MCF 10A (cell line): Measurements from ENCODE around the gene PDE4D. TPM values are rescaled to one million over a fixed set of nuclear protein-coding genes. Genes with fewer than 3 reads are reported as not detected.

ENCODE experiments used
- BruUV-seq: library from RNA; stranded (reverse); fragments of 400-500 nt; replicated peaks from 2 replicates; lab custom pipeline; 2021; lab: Mats Ljungman, UMichigan
- CTCF ChIA-PET: fragments of 300-600 bp; sonication (Branson Sonifier 250); formaldehyde crosslinking; extraction: SDS; loops from one replicate; lab custom pipeline; 2021; ENCODE audit warnings: antibody characterized with exemption, inconsistent platforms; lab: Yijun Ruan, JAX
- POLR2A ChIA-PET: fragments of 300-600, 350-650 bp; sonication (Branson Sonifier 250); formaldehyde crosslinking; extraction: SDS; loops from one replicate; lab custom pipeline; 2020; ENCODE audit warnings: antibody characterized with exemption, inconsistent platforms; lab: Yijun Ruan, JAX
- DNase-seq: peaks from one replicate; pipeline ENCODE4 v3.0.0-alpha.2; 2018; ENCODE audit not compliant: unreplicated experiment
- H3K27ac Mint-ChIP-seq: one replicate; pipeline ENCODE4 v1.8.0; 2022; ENCODE audit warnings: mild to moderate bottlenecking, low read depth, mixed read lengths; ENCODE audit not compliant: unreplicated experiment
- H3K27me3 Mint-ChIP-seq: one replicate; pipeline ENCODE4 v1.8.0; 2022; ENCODE audit warnings: mixed read lengths; ENCODE audit not compliant: insufficient read depth, unreplicated experiment
- H3K36me3 Mint-ChIP-seq: one replicate; pipeline ENCODE4 v1.8.0; 2022; ENCODE audit warnings: mild to moderate bottlenecking, moderate library complexity, mixed read lengths; ENCODE audit not compliant: insufficient read depth, unreplicated experiment
- H3K4me1 Mint-ChIP-seq: one replicate; pipeline ENCODE4 v1.8.0; 2022; ENCODE audit warnings: mixed read lengths; ENCODE audit not compliant: insufficient read depth, unreplicated experiment
- H3K4me3 Mint-ChIP-seq: one replicate; pipeline ENCODE4 v1.8.0; 2022; ENCODE audit warnings: mild to moderate bottlenecking, moderate library complexity, mixed read lengths; ENCODE audit not compliant: unreplicated experiment
- H3K9me3 Mint-ChIP-seq: one replicate; pipeline ENCODE4 v1.8.0; 2022; ENCODE audit warnings: mixed read lengths; ENCODE audit not compliant: unreplicated experiment
- CTCF ChIP-seq: fragments of 200-600 bp; IDR thresholded peaks from one replicate; pipeline ENCODE4 v1.8.0; 2022; ENCODE audit warnings: antibody characterized with exemption, mild to moderate bottlenecking; ENCODE audit not compliant: unreplicated experiment
- intact Hi-C: fragments of 100-400 bp; cut with micrococcal nuclease; formaldehyde crosslinking; loops from 2 replicates; pipeline ENCODE4 v1.14.1; 2022
- total RNA-seq: library from RNA; stranded (reverse); gene quantifications from 2 replicates; pipeline ENCODE4 v1.2.3, GENCODE V29; 2022

Gene PDE4D
- total RNA-seq, 1 experiment from 2014 or later = 85.0 TPM

GRCh38 chr5:59264639-59265245, 628.8 kb downstream of the PDE4D start:
- Mint-ChIP-seq H3K27ac (no peak overlapping the region), H3K4me3 (no peak overlapping the region), H3K4me1 (no peaks in the 10 kb centered on the region), H3K9me3 (no peaks in the 10 kb centered on the region), H3K27me3 (no peaks in the 10 kb centered on the region), H3K36me3 (no peaks in the 10 kb centered on the region)
- POLR2A ChIA-PET = interaction anchor here (0.6 kb wide), 2 partner anchors 247 to 445 kb away, joined by 3 read pairs; no protein-coding TSS in a partner anchor
- TF ChIP-seq CTCF = no peak
- intact Hi-C loops = no loop called here
- DNase-seq = no peak
- CTCF ChIA-PET = interaction anchor here (0.5 to 2.7 kb wide), 6 partner anchors 41 to 434 kb away, joined by 3 to 6 read pairs (median 3); no protein-coding TSS in a partner anchor
- no TSS peak for BruUV-seq

- no peak for DNase-seq
- ChIA-PET POLR2A (interaction anchor here (0.7 kb wide), 1 partner anchor 19 kb away, joined by 3 read pairs; no protein-coding TSS in a partner anchor), CTCF (interaction anchor here (0.5 to 1.5 kb wide), 3 partner anchors 62 to 103 kb away, joined by 3 to 5 read pairs (median 3); no protein-coding TSS in a partner anchor)
- Mint-ChIP-seq H3K4me1 (no peaks in the 10 kb centered on the region), H3K36me3 (no peaks in the 10 kb centered on the region), H3K27me3 (no peaks in the 10 kb centered on the region), H3K4me3 (no peak overlapping the region), H3K9me3 (no peaks in the 10 kb centered on the region), H3K27ac (no peak overlapping the region)
- no peak for TF ChIP-seq CTCF
- BruUV-seq = no TSS peak
- intact Hi-C loops = no loop called here
Measured at GRCh38 chr5:59264013-59264412, 629.5 kb downstream of the PDE4D start.

GRCh38 chr5:59261969-59262368, 631.6 kb downstream of the PDE4D start:
- ChIA-PET CTCF (no interaction called here), POLR2A (no interaction called here)
- intact Hi-C loops = no loop called here
- no peak overlapping the region for H3K4me3 Mint-ChIP-seq
- H3K9me3 Mint-ChIP-seq = no peaks in the 10 kb centered on the region
- no peaks in the 10 kb centered on the region for H3K36me3 Mint-ChIP-seq
- H3K27me3 Mint-ChIP-seq = no peaks in the 10 kb centered on the region
- TF ChIP-seq CTCF = no peak
- no TSS peak for BruUV-seq
- no peak overlapping the region for H3K27ac Mint-ChIP-seq
- H3K4me1 Mint-ChIP-seq = no peaks in the 10 kb centered on the region
- DNase-seq = no peak

- H3K36me3 Mint-ChIP-seq = no peaks in the 10 kb centered on the region
- H3K27ac Mint-ChIP-seq = no peak overlapping the region
- DNase-seq = no peak
- no peak overlapping the region for H3K4me3 Mint-ChIP-seq
- TF ChIP-seq CTCF = no peak
- ChIA-PET CTCF (interaction anchor here (0.7 kb wide), 1 partner anchor 81 kb away, joined by 3 read pairs; no protein-coding TSS in a partner anchor), POLR2A (no interaction called here)
- H3K27me3 Mint-ChIP-seq = no peaks in the 10 kb centered on the region
- BruUV-seq = no TSS peak
- no peaks in the 10 kb centered on the region for H3K4me1 Mint-ChIP-seq
- intact Hi-C loops = no loop called here
- no peaks in the 10 kb centered on the region for H3K9me3 Mint-ChIP-seq
Measured at GRCh38 chr5:59260973-59261372, 632.6 kb downstream of the PDE4D start.
